Right forelimb (tissue), 1 donor: ENCODE measurements around the gene COLEC11.
A peak's percentile ranks its signal among the peaks of the same experiment; 100 is the strongest.

Experiments
- DNase-seq: peaks from one replicate; pipeline ENCODE4 v3.0.0-alpha.2; 2018

Gene COLEC11

GRCh38 chr2:3639653-3640052, 44.7 kb downstream of the COLEC11 start:
- DNase-seq, result peak; percentile 28

GRCh38 chr2:3641181-3641580, 46.3 kb downstream of the COLEC11 start:
- DNase-seq, result no peak

- DNase-seq, result no peak
Measured at GRCh38 chr2:3641841-3642421, 47.0 kb downstream of the COLEC11 start.

GRCh38 chr2:3642521-3643215, 47.8 kb downstream of the COLEC11 start:
- no peak for DNase-seq

- DNase-seq, result no peak
Measured at GRCh38 chr2:3643371-3644245, 48.7 kb downstream of the COLEC11 start.

GRCh38 chr2:3644246-3644525, 49.3 kb downstream of the COLEC11 start:
- DNase-seq, result no peak

GRCh38 chr2:3644891-3645605, 50.1 kb downstream of the COLEC11 start:
- DNase-seq, result no peak

- no peak for DNase-seq
Measured at GRCh38 chr2:3645745-3646389, 51.0 kb downstream of the COLEC11 start.

GRCh38 chr2:3646446-3646845, 51.5 kb downstream of the COLEC11 start:
- no peak for DNase-seq

GRCh38 chr2:3647246-3647645, 52.3 kb downstream of the COLEC11 start:
- DNase-seq, result no peak

- no peak for DNase-seq
Measured at GRCh38 chr2:3647831-3648651, 53.1 kb downstream of the COLEC11 start.

GRCh38 chr2:3648652-3649177, 53.8 kb downstream of the COLEC11 start:
- no peak for DNase-seq

GRCh38 chr2:3649581-3649980, 54.7 kb downstream of the COLEC11 start:
- no peak for DNase-seq

- no peak for DNase-seq
Measured at GRCh38 chr2:3650140-3650920, 55.4 kb downstream of the COLEC11 start.

- DNase-seq, result peak; percentile 68
Measured at GRCh38 chr2:3651691-3652648, 57.1 kb downstream of the COLEC11 start.

- no peak for DNase-seq
Measured at GRCh38 chr2:3652896-3653625, 58.1 kb downstream of the COLEC11 start.

GRCh38 chr2:3654011-3654410, 59.1 kb downstream of the COLEC11 start:
- DNase-seq, result no peak

- DNase-seq, result no peak
Measured at GRCh38 chr2:3654531-3655225, 59.8 kb downstream of the COLEC11 start.
